B cell (primary cell): Measurements from ENCODE around the gene FAM83G. TPM values are rescaled to one million over a fixed set of nuclear protein-coding genes. Genes with fewer than 3 reads are reported as not detected.
"Not testable (repeated sequence)": the region's sequence is repeated elsewhere in the genome, so short reads cannot be mapped to it uniquely, and the experiment has no call there.

Experiments
- ATAC-seq: fragments of 200-7000 bp; cut with Tn5 transposase; one replicate; pipeline ENCODE4 v1.10.0; 2021; ENCODE audit warnings: low read depth, mild to moderate bottlenecking, moderate number of reproducible peaks, moderate library complexity
- CTCF ChIA-PET: fragments of 350-600 bp; sonication (Branson Sonifier 250); formaldehyde crosslinking; loops from one replicate; lab custom pipeline; 2021; ENCODE audit warnings: antibody characterized with exemption, inconsistent platforms; lab: Charles Lee
- POLR2A ChIA-PET: fragments of 350-600 bp; sonication (Branson Sonifier 250); formaldehyde crosslinking; loops from one replicate; lab custom pipeline; 2021; ENCODE audit warnings: antibody characterized with exemption; lab: Charles Lee
- DNase-seq: peaks from one replicate; pipeline ENCODE4 v3.0.0; 2013
- H2AFZ ChIP-seq: 2 replicates; pipeline ENCODE4 v1.6.1; 2012; ENCODE audit warnings: mild to moderate bottlenecking, low read depth, low read length; ENCODE audit not compliant: insufficient read depth, poor library complexity, severe bottlenecking
- H3K27ac ChIP-seq, 2 donors: 1 replicate in 1 of 2; 2 replicates in 1 of 2; pipeline ENCODE4 v1.5.1; 2012 to 2013; ENCODE audit warnings: low read length in 2 of 2, mild to moderate bottlenecking in 2 of 2, moderate library complexity in 1 of 2
- H3K27me3 ChIP-seq, 4 experiments: fragments of 200-600 bp in 1 of 4; sonication (generic) in 1 of 4; replicated peaks in 1 of 4; 1 replicate in 2 of 4; 2 replicates in 2 of 4; pipeline versions ENCODE4 v1.6.1 to v1.7.0; 2013 to 2016; ENCODE audit warnings: low read length in 3 of 4, mild to moderate bottlenecking in 2 of 4, mixed read lengths in 1 of 4, moderate library complexity in 1 of 4; ENCODE audit not compliant: insufficient read depth in 4 of 4, control insufficient read depth in 3 of 4; ENCODE audit errors: control extremely low read depth in 1 of 4
- H3K36me3 ChIP-seq, 2 experiments: replicated peaks in 1 of 2; 1 replicate in 1 of 2; 2 replicates in 1 of 2; pipeline versions ENCODE4 v1.6.1 to v1.7.1; 2013; ENCODE audit warnings: low read length in 1 of 2; ENCODE audit not compliant: insufficient read depth in 2 of 2, control insufficient read depth in 1 of 2; ENCODE audit errors: control extremely low read depth in 1 of 2, extremely low read depth in 1 of 2
- H3K4me1 ChIP-seq, 2 donors: fragments of 200-600 bp in 1 of 2; sonication (generic) in 1 of 2; 1 replicate in 1 of 2; 2 replicates in 1 of 2; pipeline versions ENCODE4 v1.5.1 to v1.6.1; 2013 to 2017; ENCODE audit warnings: low read length in 2 of 2; ENCODE audit not compliant: control insufficient read depth in 2 of 2, insufficient read depth in 2 of 2
- H3K4me2 ChIP-seq: replicated peaks from 2 replicates; pipeline ENCODE3; 2012; ENCODE audit warnings: mild to moderate bottlenecking, low read depth, low read length; ENCODE audit not compliant: poor library complexity, severe bottlenecking
- H3K4me3 ChIP-seq, 5 experiments: fragments of 200-600 bp in 1 of 5; sonication (generic) in 1 of 5; 1 replicate in 3 of 5; 2 replicates in 2 of 5; pipeline versions ENCODE4 v1.5.1 to v1.7.0; 2011 to 2016; ENCODE audit warnings: low read length in 4 of 5, mild to moderate bottlenecking in 4 of 5, low read depth in 2 of 5, control low read depth in 1 of 5, moderate library complexity in 1 of 5; ENCODE audit not compliant: insufficient read depth in 1 of 5; ENCODE audit errors: control extremely low read depth in 1 of 5, extremely low read depth in 1 of 5
- H3K79me2 ChIP-seq: fragments of 200-600 bp; sonication (generic); one replicate; pipeline ENCODE4 v1.6.0; 2016; ENCODE audit warnings: low read length; ENCODE audit not compliant: control insufficient read depth, insufficient read depth
- H3K9ac ChIP-seq: fragments of 200-600 bp; sonication (generic); 2 replicates; pipeline ENCODE4 v1.6.1; 2017; ENCODE audit warnings: mild to moderate bottlenecking, low read length, moderate library complexity
- H3K9me3 ChIP-seq, 3 donors: one replicate each; pipeline versions ENCODE4 v1.6.1 to v1.7.1; 2013; ENCODE audit warnings: low read length in 2 of 3; ENCODE audit not compliant: control insufficient read depth in 2 of 3, insufficient read depth in 1 of 3; ENCODE audit errors: control extremely low read depth in 1 of 3
- H4K20me1 ChIP-seq: 2 replicates; pipeline ENCODE4 v1.6.0; 2012; ENCODE audit warnings: mild to moderate bottlenecking, low read length; ENCODE audit not compliant: insufficient read depth, control insufficient read depth, poor library complexity, severe bottlenecking
- H3K27ac Mint-ChIP-seq: one replicate; pipeline ENCODE4 v1.8.0; 2021; ENCODE audit warnings: mixed read lengths
- H3K27me3 Mint-ChIP-seq: one replicate; pipeline ENCODE4 v1.8.0; 2021; ENCODE audit warnings: mixed read lengths
- H3K4me1 Mint-ChIP-seq: one replicate; pipeline ENCODE4 v1.8.0; 2021; ENCODE audit warnings: mixed read lengths
- H3K4me3 Mint-ChIP-seq: one replicate; pipeline ENCODE4 v1.8.0; 2021; ENCODE audit warnings: mixed read lengths
- H3K9me3 Mint-ChIP-seq: one replicate; pipeline ENCODE4 v1.8.0; 2022; ENCODE audit warnings: mixed read lengths; ENCODE audit not compliant: insufficient read depth
- WGBS: methylation state at CpG from one replicate; pipeline ENCODE4 v1.1.5; 2013; ENCODE audit warnings: missing lambda C conversion rate; ENCODE audit not compliant: insufficient coverage; 5-methylcytosine and 5-hydroxymethylcytosine counted together
- intact Hi-C: fragments of 100-400 bp; cut with micrococcal nuclease; formaldehyde crosslinking; loops from one replicate; pipeline ENCODE4 v1.10.0; 2022
- polyA plus RNA-seq: library from polyadenylated mRNA; depleted of rRNA; stranded (reverse); fragments of >200 nt; gene quantifications from 2 replicates; pipeline ENCODE4 v1.2.3, GENCODE V29; 2012
- total RNA-seq, 2 donors: library from RNA; stranded (reverse); fragments of 120-200 nt in 1 of 2; gene quantifications; 1 replicate in 1 of 2; 2 replicates in 1 of 2; pipeline versions ENCODE4 v1.2.3 to v1.2.4, GENCODE V29; 2013 to 2022

Gene FAM83G
- total and polyA plus RNA-seq, 2 donors (not counting 1 experiment from before 2014, with no cell fraction given) = 4.7 to 14.3 TPM

- no CpG with 5 or more reads among the region's 10 CpGs for whole genome bisulfite sequencing
- DNase-seq, CTCF ChIA-PET: not testable (repeated sequence)
Measured at GRCh38 chr17:19041871-19042270, 37.3 kb upstream of the FAM83G start.

GRCh38 chr17:19040350-19040749 is 35.8 kb upstream of the FAM83G start:
- H3K9me3 ChIP-seq, H4K20me1 ChIP-seq, POLR2A ChIA-PET, H3K79me2 ChIP-seq, H3K4me3 ChIP-seq, H3K27ac ChIP-seq, DNase-seq, H3K9me3 Mint-ChIP-seq, H3K4me3 Mint-ChIP-seq, H3K9ac ChIP-seq, H3K4me1 Mint-ChIP-seq, H3K4me2 ChIP-seq, H2AFZ ChIP-seq, H3K27me3 Mint-ChIP-seq, H3K36me3 ChIP-seq, H3K4me1 ChIP-seq, H3K27ac Mint-ChIP-seq, intact Hi-C loops, CTCF ChIA-PET, H3K27me3 ChIP-seq: not testable (repeated sequence)
- peak; percentile 4 for ATAC-seq
- no CpG with 5 or more reads among the region's 9 CpGs for WGBS

More at GRCh38 chr17:19041871-19042270, 37.3 kb upstream of the FAM83G start:
- H3K9ac ChIP-seq, H4K20me1 ChIP-seq, H3K4me2 ChIP-seq, H2AFZ ChIP-seq, H3K4me1 ChIP-seq, H3K4me3 ChIP-seq, H3K79me2 ChIP-seq, H3K36me3 ChIP-seq, H3K27ac Mint-ChIP-seq, H3K27me3 Mint-ChIP-seq, H3K9me3 Mint-ChIP-seq, H3K4me1 Mint-ChIP-seq, H3K4me3 Mint-ChIP-seq, intact Hi-C loops, H3K27me3 ChIP-seq, ATAC-seq, H3K9me3 ChIP-seq, POLR2A ChIA-PET: not testable (repeated sequence)
- peak overlapping the region; percentile 44 to 51 for H3K27ac ChIP-seq

- H3K4me1 ChIP-seq, H3K9me3 ChIP-seq, H2AFZ ChIP-seq, H3K27ac ChIP-seq, H3K4me1 Mint-ChIP-seq, H3K4me2 ChIP-seq, H3K27ac Mint-ChIP-seq, H3K4me3 ChIP-seq, H3K27me3 ChIP-seq, H3K9ac ChIP-seq, DNase-seq, CTCF ChIA-PET, H3K79me2 ChIP-seq, H3K36me3 ChIP-seq, intact Hi-C loops, H3K4me3 Mint-ChIP-seq, H3K9me3 Mint-ChIP-seq, H4K20me1 ChIP-seq, POLR2A ChIA-PET, H3K27me3 Mint-ChIP-seq: not testable (repeated sequence)
- ATAC-seq = peak; percentile 34
- no CpG with 5 or more reads among the region's 12 CpGs for WGBS
Measured at GRCh38 chr17:19038730-19039129, 34.2 kb upstream of the FAM83G start.

- H3K36me3 ChIP-seq, H3K9me3 Mint-ChIP-seq, DNase-seq, H2AFZ ChIP-seq, H3K4me1 ChIP-seq, H3K4me3 Mint-ChIP-seq, H3K4me2 ChIP-seq, H4K20me1 ChIP-seq, CTCF ChIA-PET, POLR2A ChIA-PET, H3K27ac Mint-ChIP-seq, H3K4me1 Mint-ChIP-seq, H3K27me3 ChIP-seq, H3K4me3 ChIP-seq, H3K9me3 ChIP-seq, H3K27ac ChIP-seq, H3K9ac ChIP-seq, H3K79me2 ChIP-seq, H3K27me3 Mint-ChIP-seq, intact Hi-C loops: not testable (repeated sequence)
- no CpG with 5 or more reads among the region's 17 CpGs for WGBS
- peak; percentile 10 for ATAC-seq
Measured at GRCh38 chr17:19038007-19038406, 33.4 kb upstream of the FAM83G start.
